Measurements from ENCODE around the gene TGFBR1. TPM values are rescaled to one million over a fixed set of nuclear protein-coding genes. Genes with fewer than 3 reads are reported as not detected.

TGFBR1 gene
- total RNA-seq, 1 donor from 2014 or later, result 206 TPM

GRCh38 chr9:99083051-99083450 is 21.9 kb upstream of the TGFBR1 start:
- DNase-seq (ENCODE audit: low spot score), result no peak
- peak overlapping the region; percentile 97 for H3K27ac Mint-ChIP-seq (ENCODE audit: unreplicated experiment)
- no peaks in the 10 kb centered on the region for H3K9me3 Mint-ChIP-seq (ENCODE audit: unreplicated experiment)
- H3K27me3 Mint-ChIP-seq (ENCODE audit: unreplicated experiment), result peaks cover 10% of the 10 kb centered on the region
- H3K4me1 Mint-ChIP-seq (ENCODE audit: unreplicated experiment), result peaks cover 60% of the 10 kb centered on the region
- H3K36me3 Mint-ChIP-seq (ENCODE audit: low read depth, unreplicated experiment), result peaks cover 6% of the 10 kb centered on the region
- no peak for TF ChIP-seq CTCF (IDR thresholded peaks at IDR 0.05; ENCODE audit: unreplicated experiment)
- H3K4me3 Mint-ChIP-seq (ENCODE audit: unreplicated experiment), result peak overlapping the region; percentile 17

GRCh38 chr9:99085949-99086948 is 18.7 kb upstream of the TGFBR1 start:
- no peak for DNase-seq (ENCODE audit: low spot score)
- H3K27me3 Mint-ChIP-seq (ENCODE audit: unreplicated experiment), result peaks cover 10% of the 10 kb centered on the region
- H3K9me3 Mint-ChIP-seq (ENCODE audit: unreplicated experiment), result no peaks in the 10 kb centered on the region
- no peak overlapping the region for H3K27ac Mint-ChIP-seq (ENCODE audit: unreplicated experiment)
- H3K36me3 Mint-ChIP-seq (ENCODE audit: low read depth, unreplicated experiment), result peaks cover 6% of the 10 kb centered on the region
- peaks cover 37% of the 10 kb centered on the region for H3K4me1 Mint-ChIP-seq (ENCODE audit: unreplicated experiment)
- H3K4me3 Mint-ChIP-seq (ENCODE audit: unreplicated experiment), result no peak overlapping the region
- TF ChIP-seq CTCF (IDR thresholded peaks at IDR 0.05; ENCODE audit: unreplicated experiment), result no peak

- Mint-ChIP-seq H3K27ac (ENCODE audit: unreplicated experiment) (no peak overlapping the region), H3K4me3 (ENCODE audit: unreplicated experiment) (no peak overlapping the region), H3K36me3 (ENCODE audit: low read depth, unreplicated experiment) (peaks cover 8% of the 10 kb centered on the region), H3K4me1 (ENCODE audit: unreplicated experiment) (peaks cover 26% of the 10 kb centered on the region), H3K9me3 (ENCODE audit: unreplicated experiment) (no peaks in the 10 kb centered on the region), H3K27me3 (ENCODE audit: unreplicated experiment) (peaks cover 3% of the 10 kb centered on the region)
- no peak for DNase-seq (ENCODE audit: low spot score)
- no peak for TF ChIP-seq CTCF (IDR thresholded peaks at IDR 0.05; ENCODE audit: unreplicated experiment)
Measured at GRCh38 chr9:99087462-99087861, 17.5 kb upstream of the TGFBR1 start.

- no peak for DNase-seq (ENCODE audit: low spot score)
- no peak overlapping the region for H3K27ac Mint-ChIP-seq (ENCODE audit: unreplicated experiment)
- TF ChIP-seq CTCF (IDR thresholded peaks at IDR 0.05; ENCODE audit: unreplicated experiment), result no peak
- no peaks in the 10 kb centered on the region for H3K9me3 Mint-ChIP-seq (ENCODE audit: unreplicated experiment)
- H3K4me3 Mint-ChIP-seq (ENCODE audit: unreplicated experiment), result no peak overlapping the region
- H3K4me1 Mint-ChIP-seq (ENCODE audit: unreplicated experiment), result peaks cover 13% of the 10 kb centered on the region
- H3K36me3 Mint-ChIP-seq (ENCODE audit: low read depth, unreplicated experiment), result peaks cover 8% of the 10 kb centered on the region
- H3K27me3 Mint-ChIP-seq (ENCODE audit: unreplicated experiment), result no peaks in the 10 kb centered on the region
Measured at GRCh38 chr9:99090336-99091130, 14.4 kb upstream of the TGFBR1 start.
